GM20431 (cell line): Measurements from ENCODE around the gene CCNA2.

Experiments used
- in situ Hi-C: fragments of 300-500 bp; cut with MseI, MboI; formaldehyde crosslinking; loops from one replicate; pipeline ENCODE4 v1.15.0; 2020; ENCODE audit warnings: low sequenced_read_pairs; ENCODE audit not compliant: unreplicated experiment

The CCNA2 gene

DNA sequence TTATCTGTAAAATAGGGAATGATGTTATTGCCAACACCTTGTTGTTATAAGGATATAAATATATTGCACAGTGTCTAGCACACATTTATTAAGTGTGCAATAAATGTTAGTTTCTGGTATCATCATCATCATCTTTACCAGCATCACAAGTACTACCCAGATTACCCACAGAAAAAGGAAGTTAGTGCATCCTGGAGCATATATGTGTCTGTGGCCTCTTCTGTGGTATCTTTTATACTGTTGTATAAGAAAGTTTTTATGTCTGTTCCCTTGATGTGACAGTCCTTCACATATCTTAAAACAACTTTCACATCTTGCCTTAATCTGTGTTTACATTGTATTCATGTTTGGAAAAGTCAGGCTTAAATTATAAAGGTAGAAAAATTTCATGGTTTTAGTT is 12.6 kb downstream of the CCNA2 start:
- in situ Hi-C loops, result no loop called here

- in situ Hi-C loops, result no loop called here
These were observed 17.3 kb downstream of the CCNA2 start for GRCh38 chr4:121806411-121806810.

DNA sequence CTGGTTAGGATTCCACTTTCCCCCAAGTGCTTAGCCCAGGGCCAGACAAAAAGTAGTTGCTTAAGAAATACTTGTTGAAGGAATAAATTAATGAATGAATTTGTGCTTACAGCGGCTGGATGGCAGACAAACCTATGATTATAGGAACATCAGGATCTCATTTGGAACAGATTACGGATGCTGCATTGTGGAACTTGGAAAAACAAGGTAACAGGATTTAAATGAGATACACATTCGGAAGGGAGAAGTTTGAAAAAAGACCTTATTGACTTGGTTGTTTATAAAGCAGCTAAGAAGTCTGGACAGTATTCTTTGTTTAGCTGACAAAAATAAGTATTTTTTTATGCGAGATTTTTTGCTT is 22.0 kb downstream of the CCNA2 start:
- in situ Hi-C loops, result no loop called here

- in situ Hi-C loops, result no loop called here
These were observed 22.5 kb downstream of the CCNA2 start, which contains the start of gene EXOSC9 for GRCh38 chr4:121800961-121801714. EXOSC9 (plus strand) TSS chr4:121801323; CDS start chr4:121801425, 102 bp downstream.

DNA sequence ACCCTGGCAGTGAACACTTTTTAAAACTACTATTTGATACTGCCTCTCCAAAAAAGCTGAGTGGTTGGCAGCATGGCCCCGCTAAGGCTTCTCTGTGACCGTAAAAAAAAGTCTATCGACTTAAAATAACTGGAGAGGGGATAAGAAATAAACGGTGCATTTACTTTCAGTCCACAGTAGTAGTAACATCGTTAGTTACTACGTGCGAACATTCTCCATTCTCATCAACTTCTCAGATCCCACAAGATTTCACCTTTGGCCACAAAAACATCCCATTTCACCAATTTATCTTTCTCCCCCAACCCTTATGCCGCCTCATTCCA is 23.1 kb downstream of the CCNA2 start:
- in situ Hi-C loops, result no loop called here

- in situ Hi-C loops, result no loop called here
These were observed 23.7 kb downstream of the CCNA2 start for GRCh38 chr4:121799867-121800501.

DNA sequence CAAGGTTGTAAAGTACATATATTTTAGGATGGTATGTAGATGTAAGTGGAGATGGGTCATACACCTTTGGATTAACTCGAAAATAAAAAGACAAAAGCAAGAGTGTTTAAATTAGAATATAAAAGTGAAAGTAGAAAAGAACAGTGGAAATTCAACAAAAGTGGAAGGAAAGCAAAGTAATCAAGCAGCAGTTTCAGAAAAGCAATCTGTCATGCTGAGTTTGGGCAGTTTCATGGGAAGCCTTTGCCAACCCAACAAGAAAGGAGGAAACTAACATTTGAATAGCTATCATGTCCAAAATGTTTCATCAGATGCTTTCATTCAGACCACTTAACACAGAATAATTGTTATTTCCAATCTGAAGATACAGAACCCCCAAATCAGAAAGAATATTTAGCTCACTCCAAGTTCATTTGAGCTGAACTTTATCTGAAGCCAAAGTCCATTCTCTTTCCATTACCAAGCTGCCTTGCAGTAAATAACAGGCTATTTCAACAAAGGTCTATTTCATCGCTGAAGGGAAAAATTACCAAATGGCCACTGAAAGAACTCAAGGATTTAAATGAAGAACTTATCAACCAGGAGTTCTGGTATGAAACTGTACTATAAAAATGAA is 24.4 kb downstream of the CCNA2 start:
- in situ Hi-C loops, result no loop called here

DNA sequence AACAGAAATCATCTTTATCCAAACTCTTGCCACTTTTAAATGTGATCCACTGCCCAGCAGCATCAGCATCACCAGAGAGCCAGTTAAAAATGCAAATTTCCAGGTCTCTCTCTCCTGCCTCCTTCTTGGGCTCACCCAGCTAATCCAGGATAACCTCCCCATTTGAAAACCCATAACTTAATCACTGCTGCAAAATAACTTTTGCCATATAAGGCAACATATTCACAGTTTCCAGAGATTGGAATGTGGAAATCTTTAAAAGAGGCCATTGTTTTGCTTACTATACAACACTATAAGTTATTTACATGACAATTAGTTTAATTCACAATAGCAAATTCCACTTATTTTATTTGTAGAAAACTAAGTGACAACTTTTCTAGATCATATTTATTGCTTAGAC is 27.4 kb downstream of the CCNA2 start:
- in situ Hi-C loops, result no loop called here

DNA sequence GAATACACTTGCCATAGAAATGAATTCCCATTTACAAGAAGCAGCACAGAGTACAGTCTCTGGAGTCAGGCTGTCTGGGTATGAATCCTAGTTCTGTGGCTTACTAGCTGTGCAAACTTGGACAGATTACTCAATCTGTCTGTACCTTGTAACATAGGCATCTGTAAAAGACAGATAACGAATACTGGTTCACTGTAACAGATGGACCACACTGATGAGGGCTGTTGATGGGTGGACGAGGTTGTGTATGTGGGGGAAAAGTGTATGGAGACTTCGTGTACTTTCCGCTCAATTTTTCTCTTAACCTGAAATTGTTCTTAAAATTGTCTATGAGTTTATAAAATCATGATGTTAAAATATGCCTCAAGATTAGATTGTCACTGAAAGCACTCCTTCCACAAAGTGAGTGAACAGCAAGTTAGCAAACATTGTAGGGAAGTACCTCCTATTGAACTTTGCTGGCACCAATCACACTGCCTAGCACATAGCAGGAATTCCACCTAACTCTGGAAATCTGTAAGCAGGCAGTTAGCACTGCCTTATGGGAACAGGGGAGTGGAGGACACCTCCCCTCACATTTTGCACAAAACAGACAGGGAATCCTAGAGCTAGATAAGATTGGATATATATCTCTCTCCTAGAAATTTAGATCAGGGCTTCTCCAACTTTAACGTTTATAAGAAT is 29.0 kb downstream of the CCNA2 start:
- in situ Hi-C loops, result no loop called here

- in situ Hi-C loops, result no loop called here
These were observed 30.7 kb downstream of the CCNA2 start for GRCh38 chr4:121792966-121793365.

DNA sequence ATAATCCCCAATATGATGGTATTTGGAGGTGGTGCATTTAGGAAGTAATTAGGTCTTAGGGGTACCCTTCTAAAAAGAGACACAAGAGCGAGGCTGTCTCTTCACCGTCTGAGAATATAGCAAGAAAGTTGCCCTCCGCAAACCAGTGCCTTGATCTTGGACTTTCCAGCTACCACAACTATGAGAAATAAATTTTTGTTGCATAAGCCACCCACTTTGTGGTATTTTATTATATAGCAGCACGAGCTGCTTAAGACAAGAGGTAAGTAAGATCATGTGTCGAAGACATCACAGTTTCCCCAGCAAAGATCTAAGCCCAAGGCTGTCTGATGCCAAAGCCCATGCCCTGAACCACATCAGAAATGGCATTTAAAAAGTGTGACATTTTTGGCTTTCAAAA is 32.2 kb downstream of the CCNA2 start:
- in situ Hi-C loops, result no loop called here

GRCh38 chr4:121790976-121791375 is 32.7 kb downstream of the CCNA2 start:
- in situ Hi-C loops, result no loop called here

DNA sequence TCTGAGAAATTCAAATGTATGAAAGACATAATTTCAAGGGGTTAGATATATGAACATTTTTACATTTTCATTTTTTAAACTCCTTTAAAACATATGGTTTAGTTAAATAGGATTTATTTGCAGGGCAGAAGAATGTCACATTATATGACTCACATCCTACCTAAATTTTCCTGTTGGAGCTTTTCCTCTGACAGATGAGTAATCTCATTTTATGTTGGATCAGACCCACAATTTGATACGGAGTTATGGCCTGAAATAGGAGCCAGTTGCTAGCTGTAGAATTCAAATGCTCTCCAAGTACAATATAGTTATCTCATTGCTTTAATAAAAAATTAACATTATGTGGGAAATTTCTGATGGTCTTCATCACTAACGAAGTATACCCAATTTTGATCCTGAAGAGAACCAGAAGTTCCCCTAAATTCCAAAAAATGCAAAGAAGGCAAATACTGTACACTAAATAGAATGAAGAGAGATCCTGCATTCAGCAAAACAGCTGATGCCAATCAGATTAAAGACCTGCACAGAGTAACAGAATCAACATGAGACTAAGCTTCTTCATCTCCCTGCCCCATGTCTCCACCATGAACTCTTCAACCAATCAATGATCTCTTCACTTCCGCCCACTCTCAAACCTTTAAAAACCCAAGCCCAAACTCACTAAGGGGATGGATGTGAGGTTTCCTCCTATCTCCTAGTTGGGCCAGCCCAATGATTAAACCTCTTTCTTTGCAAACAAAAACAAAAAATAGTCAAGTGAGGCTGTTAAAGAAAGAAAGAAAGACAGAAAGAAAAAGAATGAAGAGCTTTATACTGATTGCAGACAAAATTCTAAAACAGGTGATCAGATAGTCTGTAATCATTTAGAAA is 33.5 kb downstream of the CCNA2 start:
- in situ Hi-C loops, result no loop called here

DNA sequence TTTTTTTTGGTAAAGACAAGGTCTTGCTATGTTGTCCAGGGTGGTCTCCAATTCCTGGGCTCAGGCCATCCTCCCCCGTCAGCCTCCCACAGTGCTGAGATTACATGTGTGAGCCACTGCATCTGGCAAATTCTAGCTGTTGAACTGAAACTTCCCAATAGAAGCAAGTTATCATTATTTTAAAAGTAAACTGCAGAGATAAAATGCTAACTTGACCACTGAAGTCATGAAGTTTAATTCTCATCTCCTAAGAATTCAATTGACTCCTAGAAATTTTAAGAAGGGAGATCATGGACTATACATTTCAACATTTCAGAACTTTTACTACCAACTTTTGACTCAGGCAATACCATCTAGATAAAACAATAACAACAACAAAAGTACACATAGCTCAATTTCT is 34.2 kb downstream of the CCNA2 start:
- in situ Hi-C loops, result no loop called here

DNA sequence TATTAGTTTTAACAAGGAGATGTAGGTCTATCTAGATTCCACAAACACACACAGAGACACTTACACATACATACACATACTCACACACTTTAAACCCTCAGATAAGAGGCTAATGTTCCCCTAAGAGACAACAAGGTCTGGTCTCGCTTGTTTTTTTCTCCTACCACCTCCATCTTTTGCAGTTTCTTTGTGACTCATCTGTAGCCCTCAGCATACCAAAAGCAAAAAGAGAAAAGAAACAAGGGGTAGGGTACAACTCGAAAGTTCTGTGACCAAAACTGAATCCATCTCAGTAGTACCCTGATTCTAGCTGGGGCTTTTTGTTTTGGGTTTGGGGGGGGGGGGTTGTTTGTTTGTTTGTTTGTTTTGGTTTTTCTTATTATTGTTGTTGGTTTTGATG is 34.8 kb downstream of the CCNA2 start:
- in situ Hi-C loops, result no loop called here

GRCh38 chr4:121786221-121786620 is 37.5 kb downstream of the CCNA2 start:
- in situ Hi-C loops, result no loop called here

- in situ Hi-C loops, result no loop called here
These were observed 38.2 kb downstream of the CCNA2 start for GRCh38 chr4:121785479-121785878.

- in situ Hi-C loops, result no loop called here
These were observed 38.7 kb downstream of the CCNA2 start for GRCh38 chr4:121784975-121785374.

GRCh38 chr4:121784401-121784800 is 39.3 kb downstream of the CCNA2 start:
- in situ Hi-C loops, result no loop called here

DNA sequence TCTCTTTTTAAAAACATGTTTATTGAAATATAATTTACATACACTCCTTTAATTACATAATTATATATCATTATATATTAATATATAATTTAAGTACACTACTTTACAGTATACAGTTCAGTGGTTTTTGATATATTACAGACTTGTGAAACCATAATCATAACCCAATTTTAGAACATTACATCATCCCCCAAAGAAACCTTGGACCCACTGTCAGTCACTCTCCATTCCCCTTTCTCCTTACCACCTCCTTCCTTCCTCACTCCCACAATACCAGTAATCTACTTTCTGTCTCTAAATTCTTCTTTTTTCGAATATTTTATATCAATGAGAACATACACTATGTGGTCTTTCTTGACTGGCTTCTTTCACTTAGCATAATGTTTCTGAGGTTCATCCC is 40.5 kb downstream of the CCNA2 start:
- in situ Hi-C loops, result no loop called here
